Glomerular visceral epithelial cell (primary cell): ENCODE data around the gene MOV10L1.
A peak's percentile ranks its signal among the peaks of the same experiment; 100 is the strongest.
"Not testable (repeated sequence)": the region's sequence is repeated elsewhere in the genome, so short reads cannot be mapped to it uniquely, and the experiment has no call there.

Source experiments
- DNase-seq: peaks from one replicate; pipeline ENCODE4 v3.0.0-alpha.2; 2016; ENCODE audit errors: extremely low spot score

MOV10L1 gene

GRCh38 chr22:50203288-50203687 lies 113.5 kb downstream of the MOV10L1 start:
- DNase-seq = no peak

GRCh38 chr22:50204571-50204970 lies 114.8 kb downstream of the MOV10L1 start:
- no peak for DNase-seq

- DNase-seq = not testable (repeated sequence)
Observed at GRCh38 chr22:50204998-50205397, 115.2 kb downstream of the MOV10L1 start.

GRCh38 chr22:50205781-50206569 lies 116.2 kb downstream of the MOV10L1 start:
- DNase-seq = no peak

GRCh38 chr22:50206599-50206998 lies 116.8 kb downstream of the MOV10L1 start:
- no peak for DNase-seq

- DNase-seq = no peak
Observed at GRCh38 chr22:50207383-50208140, 117.8 kb downstream of the MOV10L1 start.

GRCh38 chr22:50208430-50208938 lies 118.7 kb downstream of the MOV10L1 start:
- no peak for DNase-seq

GRCh38 chr22:50208939-50209892 lies 119.4 kb downstream of the MOV10L1 start:
- no peak for DNase-seq

- DNase-seq = peak; percentile 56
Observed at GRCh38 chr22:50209893-50210292, 120.1 kb downstream of the MOV10L1 start.

- DNase-seq = no peak
Observed at GRCh38 chr22:50210378-50211139, 120.8 kb downstream of the MOV10L1 start.

- no peak for DNase-seq
Observed at GRCh38 chr22:50211147-50211546, 121.3 kb downstream of the MOV10L1 start.
